K562 (cell line): Measurements from ENCODE around the gene MAPK13. TPM values are rescaled to one million over a fixed set of nuclear protein-coding genes. Genes with fewer than 3 reads are reported as not detected.

Experiments
- BACH1 ChIP-seq: fragments of 200-800 bp; sonication (Bioruptor generic); IDR thresholded peaks from 2 replicates; pipeline ENCODE4 v1.6.1; 2016; ENCODE audit warnings: missing genetic modification characterization, missing compliant biosample characterization
- CBX5 ChIP-seq: IDR thresholded peaks from 2 replicates; pipeline ENCODE4 v1.6.1; 2014; ENCODE audit warnings: low read depth, borderline replicate concordance
- DPF2 ChIP-seq: fragments of 450-650 bp; IDR thresholded peaks from 2 replicates; pipeline ENCODE4 v1.6.1; 2016
- ETV5 ChIP-seq: sonication (generic); formaldehyde crosslinking; IDR thresholded peaks from 2 replicates; pipeline ENCODE4 v1.4.0; 2020; ENCODE audit warnings: low read depth, mild to moderate bottlenecking, missing genetic modification reagents
- GATA2 ChIP-seq: sonication (generic); formaldehyde crosslinking; IDR thresholded peaks from 2 replicates; pipeline ENCODE4 v1.4.0; 2020; ENCODE audit warnings: mild to moderate bottlenecking, missing genetic modification reagents
- JUN ChIP-seq, 2 experiments: sonication (generic) in 1 of 2; formaldehyde crosslinking in 1 of 2; IDR thresholded peaks; 2 replicates each; pipeline versions ENCODE4 v1.6.1 to v1.8.0; 2012 to 2022; ENCODE audit warnings: borderline replicate concordance in 2 of 2, mild to moderate bottlenecking in 2 of 2, improper control_type of control experiment in 1 of 2, low read depth in 1 of 2, low read length in 1 of 2, missing genetic modification reagents in 1 of 2
- KLF16 ChIP-seq: IDR thresholded peaks from 2 replicates; pipeline ENCODE4 v1.6.1; 2016; ENCODE audit warnings: antibody characterized with exemption
- MAX ChIP-seq: sonication (generic); formaldehyde crosslinking; IDR thresholded peaks from 2 replicates; pipeline ENCODE4 v1.9.0; 2022; ENCODE audit warnings: mild to moderate bottlenecking, missing genetic modification reagents
- MEIS2 ChIP-seq: fragments of 450-650 bp; IDR thresholded peaks from 2 replicates; pipeline ENCODE4 v1.6.1; 2014; ENCODE audit warnings: mild to moderate bottlenecking; ENCODE audit not compliant: partially characterized antibody
- MGA ChIP-seq: fragments of 450-650 bp; IDR thresholded peaks from 2 replicates; pipeline ENCODE4 v1.6.1; 2016; ENCODE audit warnings: mild to moderate bottlenecking, moderate library complexity
- NCOR1 ChIP-seq: fragments of 450-650 bp; IDR thresholded peaks from 2 replicates; pipeline ENCODE4 v1.6.1; 2016; ENCODE audit warnings: mild to moderate bottlenecking, moderate library complexity
- NR2C1 ChIP-seq, 2 experiments: fragments of 450-650 bp; IDR thresholded peaks; 2 replicates each; pipeline ENCODE4 v1.6.1; 2017; ENCODE audit warnings: mild to moderate bottlenecking in 2 of 2, antibody characterized with exemption in 1 of 2, inconsistent platforms in 1 of 2, missing compliant biosample characterization in 1 of 2, missing genetic modification characterization in 1 of 2
- NRF1 ChIP-seq, 2 experiments: fragments of 450-650 bp; IDR thresholded peaks in 1 of 2; conservative IDR thresholded peaks in 1 of 2; 2 replicates each; pipeline ENCODE4 v1.6.1; 2014; ENCODE audit warnings: mild to moderate bottlenecking in 2 of 2
- POLR2AphosphoS5 ChIP-seq: IDR thresholded peaks from 2 replicates; pipeline ENCODE4 v1.6.1; 2011; ENCODE audit warnings: mild to moderate bottlenecking, low read depth, low read length, moderate library complexity; ENCODE audit not compliant: control insufficient read depth, insufficient read depth
- SMAD4 ChIP-seq: fragments of 250-450 bp; sonication (Bioruptor Pico); conservative IDR thresholded peaks from 2 replicates; pipeline ENCODE4 v1.8.0; 2021; ENCODE audit warnings: inconsistent platforms, mild to moderate bottlenecking, moderate library complexity
- TCF3 ChIP-seq: sonication (generic); formaldehyde crosslinking; IDR thresholded peaks from 2 replicates; pipeline ENCODE4 v1.4.0; 2020; ENCODE audit warnings: mild to moderate bottlenecking, missing genetic modification reagents
- U2AF2 ChIP-seq: fragments of 200-400 bp; formaldehyde crosslinking; optimal IDR thresholded peaks from 2 replicates; pipeline ENCODE3; 2017; ENCODE audit warnings: low read depth, mild to moderate bottlenecking, low read length
- polyA plus RNA-seq, 8 experiments: library from polyadenylated mRNA; depleted of rRNA in 4 of 8; stranded (reverse) in 5 of 8; unstranded in 3 of 8; fragments of >200 nt; fragmentation: Nextera tagmentation in 2 of 8; fragmentation: Illumina TruSeq in 1 of 8; extraction: Ambion mirVana in 2 of 8; extraction: Trizol in 1 of 8; gene quantifications; 2 replicates each; pipeline versions ENCODE4 v1.2.1 to v1.2.3, GENCODE V29; 2011 to 2014; ENCODE audit warnings: inconsistent platforms in 1 of 8, missing spikeins in 1 of 8
- total RNA-seq, 7 experiments: library from RNA; depleted of rRNA in 6 of 7; stranded (reverse); fragments of >200 nt in 6 of 7; fragmentation: Illumina TruSeq in 2 of 7; extraction: Trizol in 2 of 7; gene quantifications; 2 replicates each; pipeline versions ENCODE4 v1.2.1 to v1.2.3, GENCODE V29; 2011 to 2021; ENCODE audit warnings: low replicate concordance in 1 of 7

The MAPK13 gene
- total and polyA plus RNA-seq, 9 of the 15 experiments (the other 6 are each of a cell fraction or from before 2014, with no cell fraction given): 0.03 to 2.3 (median 0.48) TPM; not detected in 1

GRCh38 chr6:36118550-36119107 lies 11.7 kb upstream of the MAPK13 start (continued):
- TF ChIP-seq MGA (peak; percentile 78), NCOR1 (peak; percentile 81), MEIS2 (peak; percentile 94), DPF2 (peak; percentile 98), ETV5 (CRISPR knock-in tag) (0 out of 2 replicates have a peak, but pooled peaks have one; percentile 63), GATA2 (CRISPR knock-in tag) (peak; percentile 88), TCF3 (CRISPR knock-in tag) (peak; percentile 95), JUN (IDR thresholded peaks at IDR 0.05; ENCODE audit: borderline replicate concordance, low read depth, low read length) (peak; percentile 94), JUN (CRISPR knock-in tag; IDR thresholded peaks at IDR 0.05; ENCODE audit: borderline replicate concordance) (peak; percentile 92), BACH1 (tag) (peak; percentile 96), CBX5 (peak; percentile 52; the same call in 1 of the 2 replicates), MAX (peak; percentile 82), NR2C1 (IDR thresholded peaks at IDR 0.05) (no peak), NR2C1 (tag; IDR thresholded peaks at IDR 0.05) (0 out of 2 replicates have a peak, but pooled peaks have one; percentile 7), SMAD4 (CRISPR knock-in tag) (peak; percentile 73; the same call in 1 of the 2 replicates), KLF16 (0 out of 2 replicates have a peak, but pooled peaks have one; percentile 59), NRF1 (conservative IDR thresholded peaks at IDR 0.05 in 1 of 2, IDR thresholded peaks at IDR 0.05 in 1 of 2) (peak; percentile 62 to 71; a peak in 3 of 4 replicates), U2AF2 (no peak), POLR2AphosphoS5 (peak; percentile 83)
